ENCODE data around the gene TP53I11. TPM values are rescaled to one million over a fixed set of nuclear protein-coding genes. Genes with fewer than 3 reads are reported as not detected.

The TP53I11 gene
- total and polyA plus RNA-seq, 2 experiments from 2014 or later = 59.9 to 117 TPM

DNA sequence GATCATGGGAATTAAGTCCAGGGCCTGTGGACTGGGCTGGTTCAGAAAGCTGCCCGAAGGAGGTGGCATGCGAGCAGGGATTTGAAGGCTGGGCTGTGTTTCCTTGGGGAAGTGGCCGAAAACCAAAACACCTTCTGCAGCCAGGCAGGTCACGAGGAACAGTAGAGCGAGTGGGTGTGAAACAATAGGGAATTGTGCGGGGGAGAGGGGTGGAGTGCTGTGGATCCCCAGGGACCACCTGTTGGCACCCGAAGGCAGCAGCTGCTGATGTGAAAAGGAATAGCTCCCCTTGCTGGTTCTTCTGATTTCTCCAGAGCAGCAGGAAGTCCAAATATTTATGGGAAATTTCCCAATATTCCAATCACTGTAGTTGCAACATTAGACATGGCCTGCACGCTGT is 24.6 kb downstream of the TP53I11 start:
- no peak for DNase-seq
- Histone ChIP-seq H3K4me3 (no peak overlapping the region), H3K9me3 (ENCODE audit: low read depth) (no peaks in the 10 kb centered on the region), H4K20me1 (ENCODE audit: insufficient read depth) (no peaks in the 10 kb centered on the region), H3K27ac (no peak overlapping the region), H3K4me1 (ENCODE audit: insufficient read depth) (no peaks in the 10 kb centered on the region), H3K27me3 (replicated peaks; ENCODE audit: insufficient read depth) (0 out of 2 replicates have a peak, but pooled peaks cover 3% of the 10 kb centered on the region), H3F3A (ENCODE audit: insufficient read depth) (no peaks in the 10 kb centered on the region), H3K4me2 (ENCODE audit: unreplicated experiment) (no peak overlapping the region), H2AFZ (no peak overlapping the region), H3K9ac (no peak overlapping the region), H3K9me2 (ENCODE audit: insufficient read depth) (no peaks in the 10 kb centered on the region), H3K36me3 (ENCODE audit: low read depth) (no peaks in the 10 kb centered on the region), H3K79me2 (ENCODE audit: insufficient read depth) (no peaks in the 10 kb centered on the region)
- in situ Hi-C loops (cut with MboI) = loop anchor here (5.0 to 25.0 kb wide), 4 partner anchors 51 to 861 kb away; partner anchors contain the start of gene SYT13
- no peak for TF ChIP-seq EZH2phosphoT487 (IDR thresholded peaks at IDR 0.05; ENCODE audit: insufficient read depth, low read depth)
- TF ChIP-seq EZH2 (IDR thresholded peaks at IDR 0.05; ENCODE audit: insufficient read depth, poor library complexity, severe bottlenecking) = no peak
- WGBS, 2 experiments (ENCODE audit: low coverage in 1 of 2, low lambda C conversion rate in 2 of 2, missing lambda C conversion rate in 2 of 2) = 59 to 63% methylated on average over 8 of the region's 8 CpGs

DNA sequence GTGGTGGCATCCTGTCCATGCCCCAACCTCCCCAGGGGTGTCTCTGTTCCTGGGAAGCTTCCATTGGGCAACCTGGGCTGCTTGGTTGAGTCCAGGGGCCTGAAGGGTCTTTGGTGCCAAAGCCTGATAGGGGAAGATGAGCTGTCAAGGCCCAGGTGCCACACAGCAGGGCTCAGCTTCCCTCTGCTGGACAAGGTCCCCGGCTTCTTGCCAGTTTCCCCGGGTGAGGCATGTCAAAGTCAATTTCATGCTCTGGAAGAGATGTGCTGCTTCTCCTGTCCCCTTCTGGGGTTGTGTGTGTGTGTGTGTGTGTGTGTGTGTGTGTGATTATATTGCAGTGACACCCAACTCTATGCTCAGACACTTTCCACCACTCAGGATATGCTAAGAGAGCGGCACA is 26.9 kb downstream of the TP53I11 start:
- H3F3A ChIP-seq (ENCODE audit: insufficient read depth) = no peaks in the 10 kb centered on the region
- WGBS, 2 experiments (ENCODE audit: low coverage in 1 of 2, low lambda C conversion rate in 2 of 2, missing lambda C conversion rate in 2 of 2) = 82 to 83% methylated on average over 3 of the region's 3 CpGs
- DNase-seq = no peak
- TF ChIP-seq EZH2phosphoT487 (IDR thresholded peaks at IDR 0.05; ENCODE audit: insufficient read depth, low read depth) = no peak
- no peak for TF ChIP-seq EZH2 (IDR thresholded peaks at IDR 0.05; ENCODE audit: insufficient read depth, poor library complexity, severe bottlenecking)
- H3K9me2 ChIP-seq (ENCODE audit: insufficient read depth) = no peaks in the 10 kb centered on the region
- no peaks in the 10 kb centered on the region for H3K4me1 ChIP-seq (ENCODE audit: insufficient read depth)
- 0 out of 2 replicates have a peak, but pooled peaks cover 6% of the 10 kb centered on the region for H3K27me3 ChIP-seq (replicated peaks; ENCODE audit: insufficient read depth)
- H3K9me3 ChIP-seq (ENCODE audit: low read depth) = no peaks in the 10 kb centered on the region
- in situ Hi-C loops (cut with MboI) = loop anchor here (25.0 kb wide), 1 partner anchor 637 kb away; no protein-coding TSS in a partner anchor
- H2AFZ ChIP-seq = no peak overlapping the region
- H3K9ac ChIP-seq = no peak overlapping the region
- no peaks in the 10 kb centered on the region for H3K79me2 ChIP-seq (ENCODE audit: insufficient read depth)
- no peak overlapping the region for H3K27ac ChIP-seq
- no peak overlapping the region for H3K4me3 ChIP-seq
- no peaks in the 10 kb centered on the region for H3K36me3 ChIP-seq (ENCODE audit: low read depth)
- H3K4me2 ChIP-seq (ENCODE audit: unreplicated experiment) = no peak overlapping the region
- H4K20me1 ChIP-seq (ENCODE audit: insufficient read depth) = no peaks in the 10 kb centered on the region

DNA sequence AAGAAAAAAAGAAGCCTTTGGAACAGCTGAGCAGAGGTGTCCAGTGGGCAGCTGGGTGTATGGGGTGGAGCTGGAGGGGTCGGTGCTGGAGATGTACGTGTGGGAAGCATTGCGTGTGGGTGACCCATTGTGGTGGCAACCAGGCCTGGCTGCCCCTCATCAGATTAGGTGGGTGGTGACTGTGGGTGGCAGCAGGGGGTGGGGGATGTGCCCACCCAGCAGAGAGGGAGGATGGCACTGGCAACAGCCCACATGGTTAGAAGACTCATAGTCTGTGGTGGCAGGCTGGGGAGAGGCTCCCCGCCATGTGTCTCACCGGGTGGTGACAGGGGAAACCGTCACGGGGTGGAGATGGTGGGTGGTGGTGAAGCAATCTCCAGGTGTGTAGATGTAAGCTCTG is 27.6 kb downstream of the TP53I11 start:
- H3K27me3 ChIP-seq (replicated peaks; ENCODE audit: insufficient read depth) = 0 out of 2 replicates have a peak, but pooled peaks cover 6% of the 10 kb centered on the region
- H2AFZ ChIP-seq = no peak overlapping the region
- no peaks in the 10 kb centered on the region for H3K9me2 ChIP-seq (ENCODE audit: insufficient read depth)
- H3K9ac ChIP-seq = no peak overlapping the region
- no peak for TF ChIP-seq EZH2 (IDR thresholded peaks at IDR 0.05; ENCODE audit: insufficient read depth, poor library complexity, severe bottlenecking)
- no peak for TF ChIP-seq EZH2phosphoT487 (IDR thresholded peaks at IDR 0.05; ENCODE audit: insufficient read depth, low read depth)
- no peak for DNase-seq
- no peaks in the 10 kb centered on the region for H3K4me1 ChIP-seq (ENCODE audit: insufficient read depth)
- H3K27ac ChIP-seq = no peak overlapping the region
- H3K36me3 ChIP-seq (ENCODE audit: low read depth) = no peaks in the 10 kb centered on the region
- no peaks in the 10 kb centered on the region for H3F3A ChIP-seq (ENCODE audit: insufficient read depth)
- H4K20me1 ChIP-seq (ENCODE audit: insufficient read depth) = no peaks in the 10 kb centered on the region
- H3K4me3 ChIP-seq = no peak overlapping the region
- no peaks in the 10 kb centered on the region for H3K9me3 ChIP-seq (ENCODE audit: low read depth)
- in situ Hi-C loops (cut with MboI) = loop anchor here (25.0 kb wide), 1 partner anchor 636 kb away; no protein-coding TSS in a partner anchor
- H3K79me2 ChIP-seq (ENCODE audit: insufficient read depth) = no peaks in the 10 kb centered on the region
- WGBS, 2 experiments (ENCODE audit: low coverage in 1 of 2, low lambda C conversion rate in 2 of 2, missing lambda C conversion rate in 2 of 2) = 73 to 79% methylated on average over 3 to 7 of the region's 7 CpGs
- no peak overlapping the region for H3K4me2 ChIP-seq (ENCODE audit: unreplicated experiment)

DNA sequence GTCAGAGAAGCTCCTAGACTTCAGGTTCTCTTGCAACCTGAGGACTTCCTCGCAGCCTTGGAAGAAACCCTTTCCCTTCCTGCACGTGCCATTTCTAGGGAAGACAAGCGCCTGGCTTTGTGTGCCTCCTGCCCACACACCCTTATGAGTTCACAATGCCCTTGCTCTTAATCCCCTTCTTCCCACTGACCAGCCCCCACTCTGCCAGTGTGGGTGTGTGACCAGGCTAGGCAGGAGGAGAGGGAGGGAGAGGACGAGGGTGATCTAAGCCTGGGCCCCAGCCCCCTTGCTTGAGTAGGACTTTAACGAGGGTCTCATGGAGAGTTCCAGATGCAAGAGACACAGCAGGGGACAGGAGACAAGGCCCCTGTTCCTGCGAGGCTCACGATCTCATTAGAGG is 30.2 kb downstream of the TP53I11 start:
- H3K4me1 ChIP-seq (ENCODE audit: insufficient read depth) = no peaks in the 10 kb centered on the region
- 45 to 46% methylated on average over 7 of the region's 7 CpGs for WGBS, 2 experiments (ENCODE audit: low coverage in 1 of 2, low lambda C conversion rate in 2 of 2, missing lambda C conversion rate in 2 of 2)
- no peak overlapping the region for H3K9ac ChIP-seq
- H2AFZ ChIP-seq = no peak overlapping the region
- no peaks in the 10 kb centered on the region for H4K20me1 ChIP-seq (ENCODE audit: insufficient read depth)
- H3K36me3 ChIP-seq (ENCODE audit: low read depth) = no peaks in the 10 kb centered on the region
- 0 out of 2 replicates have a peak, but pooled peaks cover 6% of the 10 kb centered on the region for H3K27me3 ChIP-seq (replicated peaks; ENCODE audit: insufficient read depth)
- no peak overlapping the region for H3K27ac ChIP-seq
- no peaks in the 10 kb centered on the region for H3F3A ChIP-seq (ENCODE audit: insufficient read depth)
- no peak for DNase-seq
- no peak overlapping the region for H3K4me3 ChIP-seq
- H3K9me3 ChIP-seq (ENCODE audit: low read depth) = no peaks in the 10 kb centered on the region
- no peaks in the 10 kb centered on the region for H3K9me2 ChIP-seq (ENCODE audit: insufficient read depth)
- H3K4me2 ChIP-seq (ENCODE audit: unreplicated experiment) = no peak overlapping the region
- in situ Hi-C loops (cut with MboI) = loop anchor here (25.0 kb wide), 1 partner anchor 633 kb away; no protein-coding TSS in a partner anchor
- no peak for TF ChIP-seq EZH2 (IDR thresholded peaks at IDR 0.05; ENCODE audit: insufficient read depth, poor library complexity, severe bottlenecking)
- TF ChIP-seq EZH2phosphoT487 (IDR thresholded peaks at IDR 0.05; ENCODE audit: insufficient read depth, low read depth) = no peak
- H3K79me2 ChIP-seq (ENCODE audit: insufficient read depth) = no peaks in the 10 kb centered on the region
